GM21529 (cell line): ENCODE measurements around the gene COQ6.
"Not testable (repeated sequence)": the region's sequence is repeated elsewhere in the genome, so short reads cannot be mapped to it uniquely, and the experiment has no call there.

Experiments used
- ATAC-seq: cut with Tn5 transposase; IDR thresholded peaks from one replicate; pipeline ENCODE4 v1.9.1; 2021; ENCODE audit not compliant: unreplicated experiment

The COQ6 gene

GRCh38 chr14:73977896-73978295 is 27.8 kb downstream of the COQ6 start:
- no peak for ATAC-seq

GRCh38 chr14:73988065-73988464 is 38.0 kb downstream of the COQ6 start:
- no peak for ATAC-seq

GRCh38 chr14:73988656-73989055 is 38.6 kb downstream of the COQ6 start:
- not testable (repeated sequence) for ATAC-seq

GRCh38 chr14:73991092-73991491 is 41.0 kb downstream of the COQ6 start:
- ATAC-seq = no peak

GRCh38 chr14:73994926-73995325 is 44.8 kb downstream of the COQ6 start:
- not testable (repeated sequence) for ATAC-seq

- ATAC-seq = no peak
Observed at GRCh38 chr14:73995977-73996378, 45.9 kb downstream of the COQ6 start.

- no peak for ATAC-seq
Observed at GRCh38 chr14:73996731-73997107, 46.6 kb downstream of the COQ6 start.

GRCh38 chr14:73997108-73997943 is 47.2 kb downstream of the COQ6 start:
- ATAC-seq = no peak

GRCh38 chr14:73997944-73998447 is 47.9 kb downstream of the COQ6 start:
- no peak for ATAC-seq

GRCh38 chr14:73998726-73999125 is 48.6 kb downstream of the COQ6 start:
- no peak for ATAC-seq

- ATAC-seq = not testable (repeated sequence)
Observed at GRCh38 chr14:74005664-74006063, 55.6 kb downstream of the COQ6 start.

- no peak for ATAC-seq
Observed at GRCh38 chr14:74008843-74009499, 58.9 kb downstream of the COQ6 start.
